HUES64 (cell line): ENCODE measurements around the gene FUT4.

ENCODE experiments used
- H3K27ac ChIP-seq: 2 replicates; pipeline ENCODE4 v1.7.0; 2013; ENCODE audit warnings: low read depth, low read length, inconsistent platforms
- H3K27me3 ChIP-seq: 2 replicates; pipeline ENCODE4 v1.6.1; 2013; ENCODE audit warnings: mild to moderate bottlenecking, low read length; ENCODE audit not compliant: insufficient read depth
- H3K36me3 ChIP-seq: 2 replicates; pipeline ENCODE4 v1.6.1; 2013; ENCODE audit warnings: mild to moderate bottlenecking, low read length; ENCODE audit not compliant: insufficient read depth
- H3K4me1 ChIP-seq: 2 replicates; pipeline ENCODE4 v1.6.1; 2013; ENCODE audit warnings: mild to moderate bottlenecking, low read length, moderate library complexity; ENCODE audit not compliant: insufficient read depth
- H3K4me3 ChIP-seq: 2 replicates; pipeline ENCODE4 v1.5.1; 2013; ENCODE audit warnings: mild to moderate bottlenecking, low read length, moderate library complexity
- H3K9ac ChIP-seq: 2 replicates; pipeline ENCODE4 v1.6.1; 2013; ENCODE audit warnings: mild to moderate bottlenecking, low read depth, low read length
- H3K9me3 ChIP-seq: 2 replicates; pipeline ENCODE4 v1.6.1; 2013; ENCODE audit warnings: low read depth, low read length; ENCODE audit not compliant: insufficient read depth
- WGBS: fragments of 150-250, 120-280 bp; methylation state at CpG from one replicate; pipeline ENCODE4 v1.1.7; 2013; ENCODE audit warnings: missing lambda C conversion rate; 5-methylcytosine and 5-hydroxymethylcytosine counted together

The FUT4 gene

DNA sequence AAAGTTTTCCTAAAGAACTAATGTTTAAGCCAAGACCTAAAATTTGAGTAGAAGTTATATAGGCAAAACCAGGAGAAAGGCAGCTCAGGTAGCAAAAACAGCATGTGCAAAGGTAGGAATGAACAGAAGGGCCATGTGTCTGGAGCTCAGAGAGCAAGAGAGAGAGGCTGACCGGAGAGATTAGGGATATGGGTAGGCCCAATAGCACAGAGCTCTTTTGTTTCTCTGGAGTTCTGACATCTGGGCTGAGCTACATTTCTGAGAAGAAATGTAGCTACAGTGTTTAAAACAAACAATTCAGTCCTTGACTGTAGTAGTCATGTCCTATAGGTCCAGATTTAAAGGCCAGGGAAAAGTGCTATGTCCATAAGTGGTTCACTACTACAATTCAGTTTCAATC lies 27.0 kb upstream of the FUT4 start:
- WGBS = 43% methylated on average over 1 of the region's 1 CpG
- H3K4me3 ChIP-seq = no peak overlapping the region
- H3K9me3 ChIP-seq = no peaks in the 10 kb centered on the region
- no peak overlapping the region for H3K27ac ChIP-seq
- peaks cover 40% of the 10 kb centered on the region for H3K27me3 ChIP-seq
- peaks cover 4% of the 10 kb centered on the region; the same call in 1 of the 2 replicates for H3K4me1 ChIP-seq
- H3K9ac ChIP-seq = no peak overlapping the region
- no peaks in the 10 kb centered on the region for H3K36me3 ChIP-seq

- Histone ChIP-seq H3K36me3 (no peaks in the 10 kb centered on the region), H3K4me3 (no peak overlapping the region), H3K4me1 (no peaks in the 10 kb centered on the region), H3K9me3 (no peaks in the 10 kb centered on the region), H3K9ac (no peak overlapping the region), H3K27me3 (peaks cover 25% of the 10 kb centered on the region), H3K27ac (no peak overlapping the region)
- WGBS = 89% methylated on average over 4 of the region's 4 CpGs
Measured at GRCh38 chr11:94518300-94518699, 25.4 kb upstream of the FUT4 start.

DNA sequence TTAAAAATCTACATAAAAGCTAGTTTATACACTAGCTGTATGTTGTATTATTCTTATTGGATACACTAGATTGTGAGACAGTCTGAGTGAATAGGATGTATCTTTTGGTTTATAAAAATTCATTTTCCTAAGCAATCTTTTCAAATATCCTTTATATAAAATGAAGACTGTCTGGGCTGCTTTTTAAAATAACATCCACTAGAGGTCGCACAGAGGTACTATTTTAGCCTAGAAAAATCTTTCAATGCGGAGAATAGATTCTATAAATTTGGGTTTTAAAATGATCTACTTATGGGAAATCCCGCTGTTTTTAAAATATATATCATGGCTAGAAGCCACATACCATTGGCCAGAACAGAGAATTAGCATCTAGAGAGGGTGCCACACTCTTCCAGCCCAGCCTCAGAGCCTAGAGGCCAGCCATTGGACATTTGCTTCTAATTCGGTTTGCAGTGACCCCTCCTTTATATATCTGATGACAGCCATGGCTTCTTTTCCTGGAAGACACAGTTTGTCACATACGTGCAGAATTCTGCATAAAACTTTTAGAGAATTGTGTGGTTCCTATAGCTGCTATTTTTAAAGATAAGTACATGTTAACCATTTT lies 24.1 kb upstream of the FUT4 start:
- H3K27ac ChIP-seq = no peak overlapping the region
- WGBS = 32% methylated on average over 3 of the region's 5 CpGs

GRCh38 chr11:94521684-94522083 lies 22.0 kb upstream of the FUT4 start:
- no peaks in the 10 kb centered on the region for H3K36me3 ChIP-seq
- H3K9me3 ChIP-seq = no peaks in the 10 kb centered on the region
- H3K4me1 ChIP-seq = no peaks in the 10 kb centered on the region
- no peak overlapping the region for H3K27ac ChIP-seq
- 71% methylated on average over 5 of the region's 5 CpGs for WGBS
- H3K9ac ChIP-seq = no peak overlapping the region
- H3K27me3 ChIP-seq = 0 out of 2 replicates have a peak, but pooled peaks cover 5% of the 10 kb centered on the region
- H3K4me3 ChIP-seq = no peak overlapping the region

More for the DNA sequence above, 24.1 kb upstream of the FUT4 start:
- no peak overlapping the region for H3K4me3 ChIP-seq
- no peaks in the 10 kb centered on the region for H3K4me1 ChIP-seq
- H3K9ac ChIP-seq = no peak overlapping the region
- no peaks in the 10 kb centered on the region for H3K36me3 ChIP-seq
- H3K27me3 ChIP-seq = peaks cover 12% of the 10 kb centered on the region; the same call in 1 of the 2 replicates
- no peaks in the 10 kb centered on the region for H3K9me3 ChIP-seq

DNA sequence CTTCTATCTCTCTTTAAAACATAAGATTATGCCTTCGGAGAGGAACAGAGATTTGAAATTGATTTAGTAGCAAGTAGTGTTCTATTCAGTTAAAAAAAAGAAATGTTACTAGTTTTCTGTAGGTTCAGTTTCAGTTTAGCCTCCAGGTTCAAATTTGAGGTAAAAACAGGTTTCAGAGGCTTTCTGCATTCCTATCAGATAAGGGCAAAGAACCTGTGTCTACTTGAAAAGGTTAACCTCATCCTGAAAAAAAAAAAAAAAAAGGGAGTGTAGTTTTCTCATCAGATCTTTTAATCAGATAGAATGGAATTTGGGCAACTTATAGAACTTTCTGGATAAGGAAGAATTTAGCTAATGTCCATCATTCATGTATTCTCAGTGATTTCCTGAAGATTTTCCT lies 19.4 kb upstream of the FUT4 start:
- Histone ChIP-seq H3K36me3 (no peaks in the 10 kb centered on the region), H3K4me1 (no peaks in the 10 kb centered on the region), H3K9me3 (no peaks in the 10 kb centered on the region), H3K4me3 (no peak overlapping the region), H3K27ac (no peak overlapping the region), H3K27me3 (peaks cover 12% of the 10 kb centered on the region), H3K9ac (no peak overlapping the region)
- WGBS = 89% methylated on average over 1 of the region's 1 CpG

- 85% methylated on average over 5 of the region's 5 CpGs for WGBS
- peaks cover 12% of the 10 kb centered on the region for H3K27me3 ChIP-seq
- no peaks in the 10 kb centered on the region for H3K9me3 ChIP-seq
- no peaks in the 10 kb centered on the region for H3K4me1 ChIP-seq
- no peak overlapping the region for H3K4me3 ChIP-seq
- no peaks in the 10 kb centered on the region for H3K36me3 ChIP-seq
- H3K9ac ChIP-seq = 0 out of 2 replicates have a peak overlapping the region, but pooled peaks have one; percentile 8
- no peak overlapping the region for H3K27ac ChIP-seq
Measured at GRCh38 chr11:94525546-94526324, 18.0 kb upstream of the FUT4 start.

DNA sequence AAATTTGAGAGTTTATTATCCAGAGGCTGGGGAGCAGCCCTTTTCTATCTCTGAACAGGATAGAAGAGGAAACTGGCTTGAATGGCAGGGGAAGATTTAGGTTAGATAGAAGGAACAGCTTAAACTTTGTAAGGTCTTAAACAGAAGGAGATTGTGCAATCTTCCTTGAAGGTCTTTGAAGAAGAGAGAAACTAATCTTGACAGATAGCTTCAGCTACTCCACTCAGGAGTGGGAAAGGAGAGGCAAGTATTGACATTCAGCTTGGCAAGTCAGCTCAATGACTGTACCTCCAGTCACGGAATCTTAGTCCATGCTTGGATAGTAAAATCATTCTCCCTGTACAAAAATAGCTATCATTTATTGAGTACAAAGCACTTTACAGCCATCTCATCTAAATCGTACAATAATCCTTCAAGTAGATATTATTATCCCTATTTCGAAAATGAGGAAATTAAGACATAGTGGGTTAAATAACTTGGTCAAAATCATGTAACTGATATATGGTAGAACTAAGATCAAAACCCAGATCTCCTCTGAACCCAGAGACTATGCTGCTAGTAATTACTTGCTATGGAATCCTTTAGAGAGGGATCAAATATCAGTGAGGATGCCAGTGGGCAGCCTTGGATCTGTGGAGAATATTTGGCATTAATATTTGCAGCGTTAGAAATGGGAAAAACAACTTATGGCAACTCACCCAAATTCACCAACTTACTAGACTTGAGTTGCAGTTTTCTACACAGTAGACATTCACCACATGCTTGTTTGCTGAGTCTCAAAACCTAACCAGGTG lies 16.9 kb upstream of the FUT4 start:
- Histone ChIP-seq H3K36me3 (no peaks in the 10 kb centered on the region), H3K27me3 (peaks cover 12% of the 10 kb centered on the region), H3K4me1 (no peaks in the 10 kb centered on the region), H3K27ac (no peak overlapping the region), H3K9me3 (no peaks in the 10 kb centered on the region), H3K4me3 (no peak overlapping the region), H3K9ac (no peak overlapping the region)
- WGBS = 87% methylated on average over 3 of the region's 4 CpGs

GRCh38 chr11:94528551-94528950 lies 15.2 kb upstream of the FUT4 start:
- Histone ChIP-seq H3K27me3 (peaks cover 12% of the 10 kb centered on the region), H3K27ac (no peak overlapping the region), H3K9me3 (no peaks in the 10 kb centered on the region), H3K4me1 (no peaks in the 10 kb centered on the region), H3K9ac (no peak overlapping the region), H3K4me3 (no peak overlapping the region), H3K36me3 (no peaks in the 10 kb centered on the region)

- Histone ChIP-seq H3K9ac (no peak overlapping the region), H3K27me3 (peaks cover 7% of the 10 kb centered on the region), H3K9me3 (no peaks in the 10 kb centered on the region), H3K4me3 (no peak overlapping the region), H3K4me1 (no peaks in the 10 kb centered on the region), H3K27ac (no peak overlapping the region), H3K36me3 (no peaks in the 10 kb centered on the region)
- 97% methylated on average over 2 of the region's 3 CpGs for WGBS
Measured at GRCh38 chr11:94532211-94532610, 11.5 kb upstream of the FUT4 start.

- no CpG with 5 or more reads among the region's 1 CpG for WGBS
- no peaks in the 10 kb centered on the region for H3K9me3 ChIP-seq
- H3K36me3 ChIP-seq = no peaks in the 10 kb centered on the region
- H3K4me3 ChIP-seq = no peak overlapping the region
- no peak overlapping the region for H3K27ac ChIP-seq
- H3K27me3 ChIP-seq = peaks cover 8% of the 10 kb centered on the region
- no peak overlapping the region for H3K9ac ChIP-seq
- no peaks in the 10 kb centered on the region for H3K4me1 ChIP-seq
Measured at GRCh38 chr11:94533206-94533605, 10.5 kb upstream of the FUT4 start.
